Measurements from ENCODE around the gene ZNF382.

DNA sequence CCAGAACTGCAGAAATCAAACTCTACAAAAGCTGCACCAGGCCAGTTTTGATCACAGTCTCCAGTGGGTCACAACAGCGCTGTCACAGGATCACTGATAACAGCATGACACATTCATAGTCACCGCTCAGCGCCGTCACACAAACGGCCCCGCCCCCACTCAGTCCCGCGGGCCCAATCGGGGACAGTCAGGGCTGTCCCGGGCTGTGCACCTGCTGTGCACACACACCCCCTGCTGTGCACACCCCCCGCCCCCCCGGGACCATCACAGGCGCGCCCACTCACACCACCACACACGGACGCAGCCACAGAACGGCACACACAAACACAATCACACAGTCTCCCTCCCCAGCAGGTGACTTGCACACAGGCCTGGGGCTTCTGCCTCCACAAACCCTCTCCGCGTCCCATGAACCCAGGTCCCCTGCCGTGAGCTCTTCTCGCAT, 435 bp upstream of the ZNF382 start:
- TF ChIP-seq, protein P1, sequence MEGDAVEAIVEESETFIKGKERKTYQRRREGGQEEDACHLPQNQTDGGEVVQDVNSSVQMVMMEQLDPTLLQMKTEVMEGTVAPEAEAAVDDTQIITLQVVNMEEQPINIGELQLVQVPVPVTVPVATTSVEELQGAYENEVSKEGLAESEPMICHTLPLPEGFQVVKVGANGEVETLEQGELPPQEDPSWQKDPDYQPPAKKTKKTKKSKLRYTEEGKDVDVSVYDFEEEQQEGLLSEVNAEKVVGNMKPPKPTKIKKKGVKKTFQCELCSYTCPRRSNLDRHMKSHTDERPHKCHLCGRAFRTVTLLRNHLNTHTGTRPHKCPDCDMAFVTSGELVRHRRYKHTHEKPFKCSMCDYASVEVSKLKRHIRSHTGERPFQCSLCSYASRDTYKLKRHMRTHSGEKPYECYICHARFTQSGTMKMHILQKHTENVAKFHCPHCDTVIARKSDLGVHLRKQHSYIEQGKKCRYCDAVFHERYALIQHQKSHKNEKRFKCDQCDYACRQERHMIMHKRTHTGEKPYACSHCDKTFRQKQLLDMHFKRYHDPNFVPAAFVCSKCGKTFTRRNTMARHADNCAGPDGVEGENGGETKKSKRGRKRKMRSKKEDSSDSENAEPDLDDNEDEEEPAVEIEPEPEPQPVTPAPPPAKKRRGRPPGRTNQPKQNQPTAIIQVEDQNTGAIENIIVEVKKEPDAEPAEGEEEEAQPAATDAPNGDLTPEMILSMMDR (IDR thresholded peaks at IDR 0.05; ENCODE audit: extremely low read depth in 1 of 2, insufficient read depth in 1 of 2, low read depth in 1 of 2, low read length in 2 of 2), result no peak
- TF ChIP-seq MYC (IDR thresholded peaks at IDR 0.05; ENCODE audit: low read depth, low read length), result no peak
- no peak for TF ChIP-seq POLR2A (IDR thresholded peaks at IDR 0.05; ENCODE audit: low read depth, low read length)
- TF ChIP-seq EZH2 (IDR thresholded peaks at IDR 0.05; ENCODE audit: borderline replicate concordance, low read depth, low read length, severe bottlenecking), result no peak
- TF ChIP-seq, protein P2, sequence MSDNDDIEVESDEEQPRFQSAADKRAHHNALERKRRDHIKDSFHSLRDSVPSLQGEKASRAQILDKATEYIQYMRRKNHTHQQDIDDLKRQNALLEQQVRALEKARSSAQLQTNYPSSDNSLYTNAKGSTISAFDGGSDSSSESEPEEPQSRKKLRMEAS (IDR thresholded peaks at IDR 0.05; ENCODE audit: insufficient read depth, insufficient read length), result no peak
- TF ChIP-seq POLR2AphosphoS5 (IDR thresholded peaks at IDR 0.05; ENCODE audit: insufficient read depth, low read depth, low read length), result no peak
- TF ChIP-seq GATA2 (IDR thresholded peaks at IDR 0.05; ENCODE audit: insufficient read depth, insufficient read length, low read depth, low read length), result no peak
- no peak for TF ChIP-seq FOS (IDR thresholded peaks at IDR 0.05; ENCODE audit: borderline replicate concordance, insufficient read depth, low read length)
